Measurements from ENCODE around the gene CSF1. TPM values are rescaled to one million over a fixed set of nuclear protein-coding genes. Genes with fewer than 3 reads are reported as not detected.

The CSF1 gene
- total and polyA plus RNA-seq, 2 donors (not counting 3 experiments of a cell fraction or from before 2014, with no cell fraction given) = 24.5 to 28.9 TPM

DNA sequence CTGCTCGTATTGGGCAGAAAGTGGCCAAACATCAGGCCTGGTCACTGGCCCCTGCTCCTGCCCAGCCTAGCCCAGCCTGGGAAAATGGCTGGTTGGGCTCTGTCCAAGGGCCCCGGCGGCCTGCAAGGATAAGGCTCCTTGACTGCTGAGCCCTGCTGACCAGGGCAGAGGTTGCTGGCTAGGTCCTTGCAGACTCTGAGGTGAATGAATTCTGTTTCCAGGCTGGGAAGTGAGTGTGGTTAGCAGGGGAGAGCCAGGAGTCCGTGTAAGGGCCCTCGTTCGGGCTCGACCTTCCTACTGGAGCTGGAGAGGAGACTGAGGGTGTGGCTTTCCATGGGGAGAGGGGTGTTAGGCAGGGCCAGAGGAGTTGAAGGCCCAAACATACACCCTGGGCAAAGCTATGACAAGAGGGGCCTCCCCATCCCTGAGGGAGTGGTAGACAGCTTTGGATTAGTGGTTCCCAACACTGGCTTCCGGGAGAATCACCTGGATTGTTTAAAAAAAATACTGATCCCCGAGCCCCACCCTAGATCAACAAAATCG lies 20.6 kb downstream of the CSF1 start:
- ChIA-PET POLR2A (no interaction called here), CTCF (interaction anchor here (0.8 to 3.6 kb wide), 4 partner anchors 53 to 301 kb away, joined by 3 to 21 read pairs (median 4); partner anchors contain the start of gene AHCYL1)
- no peak overlapping the region for H3K9ac ChIP-seq (replicated peaks; ENCODE audit: extremely low read depth, insufficient read depth, low read length)
- no peak overlapping the region for H2AFZ ChIP-seq (ENCODE audit: low read depth, low read length)
- no peaks in the 10 kb centered on the region for H3K27me3 ChIP-seq (ENCODE audit: control insufficient read depth in 2 of 2, insufficient read depth in 2 of 2, low read length in 2 of 2)
- peak; percentile 88 for FAIRE-seq
- H3K79me2 ChIP-seq (ENCODE audit: control insufficient read depth, insufficient read depth, low read length) = no peaks in the 10 kb centered on the region
- dilution Hi-C loops (cut with MboI; ENCODE audit: extremely low pct_ligation_motif_present, low sequenced_read_pairs) = no loop called here
- no peaks in the 10 kb centered on the region for H3K9me3 ChIP-seq (replicated peaks; ENCODE audit: control insufficient read depth, insufficient read depth, low read length)
- peaks cover 11% of the 10 kb centered on the region for H3K4me1 ChIP-seq (ENCODE audit: control insufficient read depth, extremely low read depth, insufficient read depth, low read length)
- BruUV-seq (replicated peaks) = no TSS peak
- no peak overlapping the region for H3K4me3 ChIP-seq (replicated peaks in 1 of 3; ENCODE audit: insufficient read depth in 1 of 3, low read depth in 1 of 3, low read length in 3 of 3)
- peaks cover 0 to 18% of the 10 kb centered on the region in 2 experiments for H3K36me3 ChIP-seq (ENCODE audit: control insufficient read depth in 2 of 2, extremely low read depth in 1 of 2, insufficient read depth in 2 of 2, low read length in 2 of 2)
- TF ChIP-seq JUN (IDR thresholded peaks at IDR 0.05; ENCODE audit: borderline replicate concordance, insufficient read depth, insufficient read length, low read depth) (no peak), POLR2A (IDR thresholded peaks at IDR 0.05; ENCODE audit: low read depth, low read length) (no peak), GATA2 (IDR thresholded peaks at IDR 0.05; ENCODE audit: insufficient read depth, insufficient read length, low read depth, low read length) (no peak)
- peak; percentile 90 for DNase-seq (ENCODE audit: low read depth, low spot score)
- no peaks in the 10 kb centered on the region for H4K20me1 ChIP-seq (replicated peaks; ENCODE audit: control insufficient read depth, extremely low read depth, insufficient read depth, low read length)
- no peaks in the 10 kb centered on the region for H3K9me1 ChIP-seq (replicated peaks; ENCODE audit: control insufficient read depth, extremely low read depth, insufficient read depth, low read length)
- H3K27ac ChIP-seq (ENCODE audit: insufficient read depth, low read depth, low read length) = no peak overlapping the region
- no peak overlapping the region for H3K4me2 ChIP-seq (ENCODE audit: insufficient read depth, low read length)
- intact Hi-C loops (cut with micrococcal nuclease) = loop anchor here (5.0 kb wide), 2 partner anchors 46 to 139 kb away; no protein-coding TSS in a partner anchor

DNA sequence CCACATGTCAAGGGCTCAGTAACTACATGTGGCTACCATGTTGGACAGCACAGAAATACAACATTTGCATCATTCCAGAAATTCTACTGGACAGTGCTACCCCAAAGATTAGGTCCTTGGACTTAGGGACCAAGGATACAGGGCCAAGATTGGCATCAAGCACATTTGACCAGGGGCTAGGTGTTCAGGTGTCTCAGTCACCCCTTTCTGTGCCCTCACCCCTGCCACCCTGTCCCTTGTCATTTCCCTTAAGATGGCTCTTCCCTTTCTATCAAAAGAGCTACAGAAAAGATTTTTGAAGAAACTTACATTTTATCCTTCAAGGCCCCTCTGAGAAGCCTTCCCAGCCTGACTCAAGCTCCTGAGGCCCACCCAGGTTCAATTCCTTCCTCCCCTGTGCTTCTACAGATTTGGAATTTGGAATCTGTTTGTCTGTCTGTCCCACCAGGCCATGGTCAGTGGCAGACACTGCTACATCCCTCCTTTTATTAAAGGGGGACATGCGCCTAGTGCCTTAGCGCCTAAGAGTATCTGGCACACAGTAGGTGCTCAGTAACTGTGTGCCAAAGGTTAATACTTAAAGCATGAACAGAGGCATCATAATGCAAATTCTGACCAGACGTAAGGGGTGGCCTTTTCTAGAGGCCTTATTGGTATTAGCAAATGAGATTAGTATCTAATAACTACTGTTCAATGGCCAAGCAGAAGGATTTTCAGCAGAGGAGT lies 21.4 kb downstream of the CSF1 start:
- TF ChIP-seq EZH2 (IDR thresholded peaks at IDR 0.05; ENCODE audit: borderline replicate concordance, low read depth, low read length, severe bottlenecking) (no peak), JUN (IDR thresholded peaks at IDR 0.05; ENCODE audit: borderline replicate concordance, insufficient read depth, insufficient read length, low read depth) (no peak), MYC (IDR thresholded peaks at IDR 0.05; ENCODE audit: low read depth, low read length) (no peak), POLR2AphosphoS5 (IDR thresholded peaks at IDR 0.05; ENCODE audit: insufficient read depth, low read depth, low read length) (no peak), GATA2 (IDR thresholded peaks at IDR 0.05; ENCODE audit: insufficient read depth, insufficient read length, low read depth, low read length) (no peak), POLR2A (IDR thresholded peaks at IDR 0.05; ENCODE audit: low read depth, low read length) (no peak), FOS (IDR thresholded peaks at IDR 0.05; ENCODE audit: borderline replicate concordance, insufficient read depth, low read length) (no peak)
- TF ChIP-seq, protein P1, sequence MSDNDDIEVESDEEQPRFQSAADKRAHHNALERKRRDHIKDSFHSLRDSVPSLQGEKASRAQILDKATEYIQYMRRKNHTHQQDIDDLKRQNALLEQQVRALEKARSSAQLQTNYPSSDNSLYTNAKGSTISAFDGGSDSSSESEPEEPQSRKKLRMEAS (IDR thresholded peaks at IDR 0.05; ENCODE audit: insufficient read depth, insufficient read length) = no peak
- TF ChIP-seq, protein P2, sequence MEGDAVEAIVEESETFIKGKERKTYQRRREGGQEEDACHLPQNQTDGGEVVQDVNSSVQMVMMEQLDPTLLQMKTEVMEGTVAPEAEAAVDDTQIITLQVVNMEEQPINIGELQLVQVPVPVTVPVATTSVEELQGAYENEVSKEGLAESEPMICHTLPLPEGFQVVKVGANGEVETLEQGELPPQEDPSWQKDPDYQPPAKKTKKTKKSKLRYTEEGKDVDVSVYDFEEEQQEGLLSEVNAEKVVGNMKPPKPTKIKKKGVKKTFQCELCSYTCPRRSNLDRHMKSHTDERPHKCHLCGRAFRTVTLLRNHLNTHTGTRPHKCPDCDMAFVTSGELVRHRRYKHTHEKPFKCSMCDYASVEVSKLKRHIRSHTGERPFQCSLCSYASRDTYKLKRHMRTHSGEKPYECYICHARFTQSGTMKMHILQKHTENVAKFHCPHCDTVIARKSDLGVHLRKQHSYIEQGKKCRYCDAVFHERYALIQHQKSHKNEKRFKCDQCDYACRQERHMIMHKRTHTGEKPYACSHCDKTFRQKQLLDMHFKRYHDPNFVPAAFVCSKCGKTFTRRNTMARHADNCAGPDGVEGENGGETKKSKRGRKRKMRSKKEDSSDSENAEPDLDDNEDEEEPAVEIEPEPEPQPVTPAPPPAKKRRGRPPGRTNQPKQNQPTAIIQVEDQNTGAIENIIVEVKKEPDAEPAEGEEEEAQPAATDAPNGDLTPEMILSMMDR (IDR thresholded peaks at IDR 0.05; ENCODE audit: extremely low read depth in 1 of 2, insufficient read depth in 1 of 2, low read depth in 1 of 2, low read length in 2 of 2) = no peak
- peaks cover 11% of the 10 kb centered on the region for H3K4me1 ChIP-seq (ENCODE audit: control insufficient read depth, extremely low read depth, insufficient read depth, low read length)
- H3K79me2 ChIP-seq (ENCODE audit: control insufficient read depth, insufficient read depth, low read length) = no peaks in the 10 kb centered on the region
- H3K36me3 ChIP-seq (ENCODE audit: control insufficient read depth in 2 of 2, extremely low read depth in 1 of 2, insufficient read depth in 2 of 2, low read length in 2 of 2) = peaks cover 0 to 15% of the 10 kb centered on the region in 2 experiments
- BruUV-seq (replicated peaks) = no TSS peak
- no peaks in the 10 kb centered on the region for H3K9me1 ChIP-seq (replicated peaks; ENCODE audit: control insufficient read depth, extremely low read depth, insufficient read depth, low read length)
- dilution Hi-C loops (cut with MboI; ENCODE audit: extremely low pct_ligation_motif_present, low sequenced_read_pairs) (no loop called here), intact Hi-C loops (cut with micrococcal nuclease) (loop anchor here (5.0 kb wide), 2 partner anchors 45 to 140 kb away; no protein-coding TSS in a partner anchor)
- H3K27ac ChIP-seq (ENCODE audit: insufficient read depth, low read depth, low read length) = no peak overlapping the region
- no peaks in the 10 kb centered on the region for H3K27me3 ChIP-seq (ENCODE audit: control insufficient read depth in 2 of 2, insufficient read depth in 2 of 2, low read length in 2 of 2)
- DNase-seq (ENCODE audit: low read depth, low spot score) (no peak), FAIRE-seq (no peak)
- no peak overlapping the region for H3K9ac ChIP-seq (replicated peaks; ENCODE audit: extremely low read depth, insufficient read depth, low read length)
- no peak overlapping the region for H3K4me2 ChIP-seq (ENCODE audit: insufficient read depth, low read length)
- H4K20me1 ChIP-seq (replicated peaks; ENCODE audit: control insufficient read depth, extremely low read depth, insufficient read depth, low read length) = no peaks in the 10 kb centered on the region
- no peak overlapping the region for H3K4me3 ChIP-seq (replicated peaks in 1 of 3; ENCODE audit: insufficient read depth in 1 of 3, low read depth in 1 of 3, low read length in 3 of 3)
- no peaks in the 10 kb centered on the region for H3K9me3 ChIP-seq (replicated peaks; ENCODE audit: control insufficient read depth, insufficient read depth, low read length)
- ChIA-PET POLR2A (no interaction called here), CTCF (interaction anchor here (1.8 to 3.6 kb wide), 2 partner anchors 52 to 155 kb away, joined by 4 to 21 read pairs; partner anchors contain the start of gene AHCYL1)
- H2AFZ ChIP-seq (ENCODE audit: low read depth, low read length) = no peak overlapping the region
